ENCODE results near the gene CACNA1G. TPM values are rescaled to one million over a fixed set of nuclear protein-coding genes. Genes with fewer than 3 reads are reported as not detected.

The CACNA1G gene
- total and polyA plus RNA-seq, 2 donors (not counting 1 experiment from before 2014, with no cell fraction given): 0.08 to 0.99 TPM

DNA sequence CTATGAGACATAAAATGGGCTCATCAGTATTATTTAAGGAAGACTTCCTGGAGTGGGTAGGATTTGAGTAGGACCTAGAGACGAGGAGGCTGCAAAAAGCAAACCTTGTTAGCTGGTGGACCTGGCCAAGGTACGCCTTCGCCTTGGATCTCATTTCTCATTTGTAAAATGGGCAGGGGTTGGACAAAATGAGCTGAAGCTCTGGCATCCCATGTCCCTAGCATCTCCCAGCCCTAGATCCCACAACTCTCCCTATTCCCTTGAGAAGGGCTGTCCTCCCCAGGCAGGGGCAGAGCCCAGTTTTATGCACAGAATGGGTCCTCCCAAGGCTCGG is 13.8 kb upstream of the CACNA1G start:
- DNase-seq (ENCODE audit: low read depth in 2 of 2): no peak
- Histone ChIP-seq H4K20me1 (ENCODE audit: control insufficient read depth, extremely low read depth, insufficient read depth, low read length) (no peaks in the 10 kb centered on the region), H3K4me3 (replicated peaks in 1 of 4; ENCODE audit: control extremely low read depth in 1 of 4, insufficient read depth in 1 of 4, low read depth in 3 of 4, low read length in 4 of 4) (peak overlapping the region in 1 of 4 experiments; percentile 74), H3K4me2 (ENCODE audit: extremely low read depth, insufficient read depth, low read length) (no peak overlapping the region), H3K27me3 (ENCODE audit: control insufficient read depth, insufficient read depth, low read length) (no peaks in the 10 kb centered on the region), H3K27ac (ENCODE audit: insufficient read depth, low read length) (no peak overlapping the region), H3K9ac (ENCODE audit: insufficient read depth, low read length) (no peak overlapping the region), H2AFZ (ENCODE audit: low read length) (no peak overlapping the region), H3K79me2 (ENCODE audit: control insufficient read depth, insufficient read depth, low read length) (peaks cover 3% of the 10 kb centered on the region), H3K9me3 (ENCODE audit: control insufficient read depth, insufficient read depth, low read depth, low read length) (no peaks in the 10 kb centered on the region), H3K36me3 (ENCODE audit: control insufficient read depth, insufficient read depth, low read length) (peaks cover 8% of the 10 kb centered on the region), H3K4me1 (ENCODE audit: control insufficient read depth, extremely low read depth, insufficient read depth, low read length) (peaks cover 9% of the 10 kb centered on the region)
- TF ChIP-seq CTCF (conservative IDR thresholded peaks at IDR 0.05 in 1 of 2, IDR thresholded peaks at IDR 0.05 in 1 of 2; ENCODE audit: low read depth in 1 of 2, low read length in 2 of 2) (no peak), EZH2 (IDR thresholded peaks at IDR 0.05; ENCODE audit: low read length, missing control alignments) (no peak)

GRCh38 chr17:50547035-50547735 is 13.3 kb upstream of the CACNA1G start, which contains the start of gene SPATA20:
SPATA20 (plus strand) TSS chr17:50547174; CDS start chr17:50547209, 35 bp downstream.
- peaks cover 9% of the 10 kb centered on the region for H3K4me1 ChIP-seq (ENCODE audit: control insufficient read depth, extremely low read depth, insufficient read depth, low read length)
- H3K4me2 ChIP-seq (ENCODE audit: extremely low read depth, insufficient read depth, low read length): peak within 1 kb of the TSS; percentile 99
- TF ChIP-seq CTCF (conservative IDR thresholded peaks at IDR 0.05 in 1 of 2, IDR thresholded peaks at IDR 0.05 in 1 of 2; ENCODE audit: low read depth in 1 of 2, low read length in 2 of 2): peak; percentile 86 to 89
- no peak for TF ChIP-seq EZH2 (IDR thresholded peaks at IDR 0.05; ENCODE audit: low read length, missing control alignments)
- no peaks in the 10 kb centered on the region for H3K9me3 ChIP-seq (ENCODE audit: control insufficient read depth, insufficient read depth, low read depth, low read length)
- H3K79me2 ChIP-seq (ENCODE audit: control insufficient read depth, insufficient read depth, low read length): peaks cover 3% of the 10 kb centered on the region
- no peaks in the 10 kb centered on the region for H3K27me3 ChIP-seq (ENCODE audit: control insufficient read depth, insufficient read depth, low read length)
- no peaks in the 10 kb centered on the region for H4K20me1 ChIP-seq (ENCODE audit: control insufficient read depth, extremely low read depth, insufficient read depth, low read length)
- H3K36me3 ChIP-seq (ENCODE audit: control insufficient read depth, insufficient read depth, low read length): peaks cover 8% of the 10 kb centered on the region
- peak within 1 kb of the TSS; percentile 72 for H3K9ac ChIP-seq (ENCODE audit: insufficient read depth, low read length)
- peak within 1 kb of the TSS; percentile 65 for H2AFZ ChIP-seq (ENCODE audit: low read length)
- peak within 1 kb of the TSS; percentile 57 for H3K27ac ChIP-seq (ENCODE audit: insufficient read depth, low read length)
- peak; percentile 85 to 87 for DNase-seq (ENCODE audit: low read depth in 2 of 2)
- H3K4me3 ChIP-seq (replicated peaks in 1 of 4; ENCODE audit: control extremely low read depth in 1 of 4, insufficient read depth in 1 of 4, low read depth in 3 of 4, low read length in 4 of 4): peak within 1 kb of the TSS; percentile 65 to 76 (median 70)

DNA sequence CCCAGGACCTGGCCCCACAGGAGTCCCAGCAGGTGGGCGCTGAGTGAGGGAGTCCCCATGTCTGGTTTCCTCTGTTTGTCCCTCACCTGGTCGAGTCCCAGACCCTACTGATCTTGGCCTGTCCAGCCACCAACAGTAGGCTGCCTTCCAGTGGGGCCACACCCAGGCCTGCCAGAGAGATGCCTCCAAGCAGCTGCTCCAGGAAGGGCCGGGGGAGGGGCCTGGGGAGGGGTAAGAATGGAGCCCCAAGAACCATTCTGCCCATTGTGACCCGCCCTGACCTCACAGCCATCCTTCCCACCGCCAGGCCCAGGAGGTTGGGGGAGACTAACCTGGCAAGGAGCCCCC is 12.8 kb upstream of the CACNA1G start:
- H3K4me3 ChIP-seq (replicated peaks in 1 of 4; ENCODE audit: control extremely low read depth in 1 of 4, insufficient read depth in 1 of 4, low read depth in 3 of 4, low read length in 4 of 4): peak overlapping the region; percentile 65 to 76 (median 70)
- H3K4me1 ChIP-seq (ENCODE audit: control insufficient read depth, extremely low read depth, insufficient read depth, low read length): peaks cover 8% of the 10 kb centered on the region
- H3K9ac ChIP-seq (ENCODE audit: insufficient read depth, low read length): peak overlapping the region; percentile 72
- peak overlapping the region; percentile 99 for H3K4me2 ChIP-seq (ENCODE audit: extremely low read depth, insufficient read depth, low read length)
- no peak overlapping the region for H2AFZ ChIP-seq (ENCODE audit: low read length)
- no peak for TF ChIP-seq EZH2 (IDR thresholded peaks at IDR 0.05; ENCODE audit: low read length, missing control alignments)
- TF ChIP-seq CTCF (conservative IDR thresholded peaks at IDR 0.05 in 1 of 2, IDR thresholded peaks at IDR 0.05 in 1 of 2; ENCODE audit: low read depth in 1 of 2, low read length in 2 of 2): no peak
- DNase-seq (ENCODE audit: low read depth in 2 of 2): no peak
- H3K27ac ChIP-seq (ENCODE audit: insufficient read depth, low read length): peak overlapping the region; percentile 57
- H3K36me3 ChIP-seq (ENCODE audit: control insufficient read depth, insufficient read depth, low read length): peaks cover 8% of the 10 kb centered on the region
- H3K27me3 ChIP-seq (ENCODE audit: control insufficient read depth, insufficient read depth, low read length): no peaks in the 10 kb centered on the region
- H3K9me3 ChIP-seq (ENCODE audit: control insufficient read depth, insufficient read depth, low read depth, low read length): no peaks in the 10 kb centered on the region
- peaks cover 3% of the 10 kb centered on the region for H3K79me2 ChIP-seq (ENCODE audit: control insufficient read depth, insufficient read depth, low read length)
- H4K20me1 ChIP-seq (ENCODE audit: control insufficient read depth, extremely low read depth, insufficient read depth, low read length): no peaks in the 10 kb centered on the region

All from fibroblast of lung (primary cell).